Lower leg skin (tissue), 4 donors: ENCODE measurements around the gene TPM1. TPM values are rescaled to one million over a fixed set of nuclear protein-coding genes. Genes with fewer than 3 reads are reported as not detected.

Source experiments
- DNase-seq, 2 donors: peaks; one replicate each; pipeline ENCODE4 v3.0.0-alpha.2; 2019; ENCODE audit warnings: low spot score in 2 of 2
- H3K4me3 ChIP-seq: fragments of 200-600 bp; sonication (generic); 2 replicates; pipeline ENCODE4 v1.5.1; 2017; ENCODE audit warnings: mild to moderate bottlenecking, low read depth; ENCODE audit not compliant: poor library complexity, severe bottlenecking
- CTCF ChIP-seq, 3 donors: fragments of 450-650 bp; IDR thresholded peaks; one replicate each; pipeline ENCODE4 v1.5.1; 2016; ENCODE audit warnings: antibody characterized with exemption in 3 of 3, mild to moderate bottlenecking in 3 of 3, moderate library complexity in 2 of 3
- POLR2A ChIP-seq, 2 donors: fragments of 450-650 bp; IDR thresholded peaks; one replicate each; pipeline ENCODE4 v1.6.1; 2016 to 2017; ENCODE audit warnings: antibody characterized with exemption in 2 of 2, mild to moderate bottlenecking in 1 of 2, moderate library complexity in 1 of 2
- WGBS, 2 donors: methylation state at CpG; one replicate each; pipeline ENCODE4 v1.1.5; 2018; 5-methylcytosine and 5-hydroxymethylcytosine counted together
- intact Hi-C: fragments of 100-400 bp; cut with DNase I; formaldehyde crosslinking; loops from one replicate; pipeline ENCODE4 v1.15.0; 2023; ENCODE audit warnings: low total_unique reads
- total RNA-seq, 4 donors: library from RNA; depleted of rRNA; stranded (reverse); fragments of >200 nt; gene quantifications; one replicate each; pipeline ENCODE4 v1.1.0, GENCODE V29; 2016

The TPM1 gene
- total RNA-seq, 4 donors from 2014 or later, result 67.6 to 193 (median 95.9) TPM

GRCh38 chr15:63059573-63060216, 17.1 kb downstream of the TPM1 start:
- intact Hi-C loops, result no loop called here
- WGBS, 2 donors, result 89% methylated on average over 10 of the region's 10 CpGs
- TF ChIP-seq CTCF (IDR thresholded peaks at IDR 0.05) (no peak), POLR2A (IDR thresholded peaks at IDR 0.05) (no peak)

GRCh38 chr15:63060699-63061098, 18.2 kb downstream of the TPM1 start:
- DNase-seq, result no peak
- WGBS, 2 donors, result 93 to 94% methylated on average over 10 of the region's 10 CpGs
- intact Hi-C loops, result no loop called here

More at GRCh38 chr15:63059573-63060216, 17.1 kb downstream of the TPM1 start:
- no peak overlapping the region for H3K4me3 ChIP-seq
- DNase-seq, result no peak

GRCh38 chr15:63061975-63062374, 19.4 kb downstream of the TPM1 start:
- no peak overlapping the region for H3K4me3 ChIP-seq
- DNase-seq, result no peak
- no peak for TF ChIP-seq CTCF (IDR thresholded peaks at IDR 0.05)
- TF ChIP-seq POLR2A (IDR thresholded peaks at IDR 0.05), result no peak
- WGBS, 2 donors, result 80 to 84% methylated on average over 4 of the region's 4 CpGs
- intact Hi-C loops, result no loop called here

More at GRCh38 chr15:63060699-63061098, 18.2 kb downstream of the TPM1 start:
- no peak overlapping the region for H3K4me3 ChIP-seq
- TF ChIP-seq CTCF (IDR thresholded peaks at IDR 0.05) (no peak), POLR2A (IDR thresholded peaks at IDR 0.05) (no peak)

GRCh38 chr15:63063164-63063756, 20.7 kb downstream of the TPM1 start:
- intact Hi-C loops, result no loop called here
- no peak for DNase-seq
- H3K4me3 ChIP-seq, result no peak overlapping the region
- WGBS, 2 donors, result 79 to 84% methylated on average over 2 of the region's 2 CpGs
- TF ChIP-seq CTCF (IDR thresholded peaks at IDR 0.05) (no peak), POLR2A (IDR thresholded peaks at IDR 0.05) (no peak)

GRCh38 chr15:63063877-63064409, 21.4 kb downstream of the TPM1 start:
- DNase-seq, result no peak
- no peak for TF ChIP-seq POLR2A (IDR thresholded peaks at IDR 0.05)
- no peak for TF ChIP-seq CTCF (IDR thresholded peaks at IDR 0.05)
- WGBS, 2 donors, result 94% methylated on average over 13 of the region's 13 CpGs
- intact Hi-C loops, result no loop called here
- H3K4me3 ChIP-seq, result no peak overlapping the region
